ENCODE results near the gene CD247.

DNA sequence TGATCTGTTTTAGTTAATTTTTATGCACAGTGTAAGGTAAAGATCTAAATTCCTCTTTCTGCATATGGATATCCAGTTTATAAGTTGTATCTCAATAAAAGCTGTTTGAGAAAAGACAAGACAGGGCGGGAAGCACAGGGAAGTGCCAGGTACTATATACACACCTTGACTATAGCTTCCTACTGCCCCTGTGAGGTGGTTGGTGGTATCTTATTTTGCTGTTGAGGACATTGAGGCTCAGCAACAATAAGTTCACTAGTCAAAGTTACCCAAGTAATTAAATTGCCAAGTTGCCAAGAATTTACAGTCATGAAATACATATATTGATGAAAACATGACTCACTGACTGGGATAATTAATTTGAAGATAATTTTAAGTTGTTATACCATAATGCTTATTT lies 109.1 kb downstream of the CD247 start:
- TF ChIP-seq CTCF (IDR thresholded peaks at IDR 0.05) (peak in 3 of 5 experiments; percentile 14 to 27 (median 18)), POLR2AphosphoS5 (IDR thresholded peaks at IDR 0.05) (no peak), POLR2A (IDR thresholded peaks at IDR 0.05) (no peak)

Measured in transverse colon (tissue), 4 donors.